Neuronal stem cell (in vitro differentiated cells): ENCODE data around the gene ERP27.

Experiments
- DNase-seq: peaks from one replicate; pipeline ENCODE4 v3.0.0-alpha.2; 2013; ENCODE audit warnings: low spot score
- H2AFZ ChIP-seq: one replicate; pipeline ENCODE4 v1.6.1; 2013; ENCODE audit warnings: mild to moderate bottlenecking, low read length, inconsistent platforms
- H2AK5ac ChIP-seq: 2 replicates; pipeline ENCODE4 v1.6.1; 2013; ENCODE audit warnings: low read depth, mild to moderate bottlenecking, inconsistent platforms, low read length, moderate library complexity, mixed read lengths
- H2BK120ac ChIP-seq: 2 replicates; pipeline ENCODE4 v1.6.1; 2013; ENCODE audit warnings: low read depth, mild to moderate bottlenecking, inconsistent platforms, low read length, moderate library complexity, mixed read lengths
- H2BK12ac ChIP-seq: one replicate; pipeline ENCODE4 v1.6.1; 2013; ENCODE audit warnings: low read length, inconsistent platforms
- H2BK15ac ChIP-seq: 2 replicates; pipeline ENCODE4 v1.6.1; 2013; ENCODE audit warnings: mild to moderate bottlenecking, low read length, inconsistent platforms, mixed read lengths
- H2BK5ac ChIP-seq: one replicate; pipeline ENCODE4 v1.6.1; 2013; ENCODE audit warnings: inconsistent platforms, mild to moderate bottlenecking, low read length, moderate library complexity
- H3K14ac ChIP-seq: one replicate; pipeline ENCODE4 v1.6.1; 2013; ENCODE audit warnings: low read length, inconsistent platforms
- H3K18ac ChIP-seq: 2 replicates; pipeline ENCODE4 v1.6.1; 2013; ENCODE audit warnings: low read length, inconsistent platforms
- H3K23ac ChIP-seq: 2 replicates; pipeline ENCODE4 v1.6.1; 2013; ENCODE audit warnings: low read depth, mild to moderate bottlenecking, mixed read lengths, low read length, inconsistent platforms; ENCODE audit not compliant: poor library complexity
- H3K27ac ChIP-seq: replicated peaks from 3 replicates; pipeline ENCODE4 v1.5.1; 2013; ENCODE audit warnings: low read length, inconsistent platforms
- H3K27me3 ChIP-seq, 3 experiments: 2 replicates each; pipeline ENCODE4 v1.6.1; 2013; ENCODE audit warnings: low read length in 3 of 3, mild to moderate bottlenecking in 2 of 3, inconsistent platforms in 1 of 3, low read depth in 1 of 3, mixed read lengths in 1 of 3, moderate library complexity in 1 of 3; ENCODE audit not compliant: control insufficient read depth in 3 of 3, insufficient read depth in 3 of 3
- H3K36me3 ChIP-seq, 2 donors: replicated peaks in 1 of 2; 2 replicates each; pipeline ENCODE4 v1.6.1; 2013; ENCODE audit warnings: low read length in 2 of 2; ENCODE audit not compliant: control insufficient read depth in 2 of 2, insufficient read depth in 2 of 2
- H3K4ac ChIP-seq: 2 replicates; pipeline ENCODE4 v1.6.1; 2013; ENCODE audit warnings: inconsistent platforms, mild to moderate bottlenecking, low read length, moderate library complexity
- H3K4me1 ChIP-seq, 2 donors: 1 replicate in 1 of 2; 2 replicates in 1 of 2; pipeline ENCODE4 v1.6.1; 2013; ENCODE audit warnings: low read length in 2 of 2, low read depth in 1 of 2; ENCODE audit not compliant: control insufficient read depth in 2 of 2, insufficient read depth in 1 of 2
- H3K4me2 ChIP-seq: one replicate; pipeline ENCODE4 v1.6.1; 2013; ENCODE audit warnings: mild to moderate bottlenecking, low read length, inconsistent platforms; ENCODE audit not compliant: insufficient read depth, poor library complexity, severe bottlenecking
- H3K4me3 ChIP-seq, 2 donors: 2 replicates each; pipeline ENCODE4 v1.5.1; 2013; ENCODE audit warnings: low read length in 2 of 2, mild to moderate bottlenecking in 2 of 2, inconsistent platforms in 1 of 2, moderate library complexity in 1 of 2
- H3K79me1 ChIP-seq: one replicate; pipeline ENCODE4 v1.6.1; 2013; ENCODE audit warnings: low read depth, mild to moderate bottlenecking, inconsistent platforms, low read length, moderate library complexity
- H3K9ac ChIP-seq: one replicate; pipeline ENCODE4 v1.6.1; 2013; ENCODE audit warnings: mild to moderate bottlenecking, low read depth, low read length, inconsistent platforms; ENCODE audit not compliant: poor library complexity
- H3K9me3 ChIP-seq, 2 donors: replicated peaks in 1 of 2; 2 replicates each; pipeline versions ENCODE3 to v1.6.1; 2013; ENCODE audit warnings: low read length in 2 of 2, mild to moderate bottlenecking in 2 of 2, inconsistent platforms in 1 of 2, low read depth in 1 of 2, mixed read lengths in 1 of 2, moderate library complexity in 1 of 2; ENCODE audit not compliant: control insufficient read depth in 2 of 2, insufficient read depth in 1 of 2
- H4K8ac ChIP-seq: one replicate; pipeline ENCODE4 v1.6.1; 2013; ENCODE audit warnings: low read depth, mild to moderate bottlenecking, inconsistent platforms, low read length, moderate library complexity
- H4K91ac ChIP-seq: one replicate; pipeline ENCODE4 v1.6.1; 2013; ENCODE audit warnings: low read length, low read depth, mild to moderate bottlenecking, inconsistent platforms; ENCODE audit not compliant: poor library complexity
- WGBS, 2 donors: extraction: QIAGEN DNeasy Blood & Tissue Kit; methylation state at CpG; one replicate each; pipeline ENCODE4 v1.1.7; 2013; ENCODE audit warnings: missing lambda C conversion rate in 2 of 2, mixed read lengths in 1 of 2; ENCODE audit not compliant: insufficient read length in 2 of 2, insufficient replicate concordance in 1 of 2; ENCODE audit errors: extremely low coverage in 2 of 2; 5-methylcytosine and 5-hydroxymethylcytosine counted together

Gene ERP27

GRCh38 chr12:14941369-14941768 lies 3.0 kb upstream of the ERP27 start:
- H3K27me3 ChIP-seq = no peaks in the 10 kb centered on the region
- H3K4me1 ChIP-seq = peaks cover 0 to 2% of the 10 kb centered on the region in 2 donors
- no peak overlapping the region for H3K23ac ChIP-seq

GRCh38 chr12:14937689-14938088 lies 648 bp downstream of the ERP27 start:
- Histone ChIP-seq H3K23ac (no peak overlapping the region), H3K36me3 (no peaks in the 10 kb centered on the region), H4K8ac (no peak overlapping the region), H3K9ac (no peak overlapping the region), H3K14ac (no peak overlapping the region), H3K27ac (no peak overlapping the region), H3K9me3 (peaks cover 0 to 2% of the 10 kb centered on the region in 2 donors), H2AFZ (no peak overlapping the region), H3K4ac (no peak overlapping the region), H3K4me3 (no peak overlapping the region), H2BK120ac (no peak overlapping the region), H2AK5ac (no peak overlapping the region), H2BK12ac (no peak overlapping the region), H3K27me3 (no peaks in the 10 kb centered on the region), H3K4me2 (no peak overlapping the region), H4K91ac (no peak overlapping the region), H2BK15ac (no peak overlapping the region), H3K4me1 (peaks cover 0 to 2% of the 10 kb centered on the region in 2 donors), H2BK5ac (no peak overlapping the region), H3K79me1 (no peaks in the 10 kb centered on the region), H3K18ac (no peak overlapping the region)
- DNase-seq = no peak
- WGBS, 2 donors = no CpG with 5 or more reads among the region's 1 CpG

More at GRCh38 chr12:14941369-14941768, 3.0 kb upstream of the ERP27 start:
- Histone ChIP-seq H3K4ac (no peak overlapping the region), H4K8ac (no peak overlapping the region), H3K27ac (no peak overlapping the region), H3K14ac (no peak overlapping the region), H2BK12ac (no peak overlapping the region), H3K9ac (no peak overlapping the region), H3K36me3 (no peaks in the 10 kb centered on the region), H2BK120ac (no peak overlapping the region), H2AFZ (no peak overlapping the region), H2BK5ac (no peak overlapping the region), H3K18ac (no peak overlapping the region), H3K79me1 (no peaks in the 10 kb centered on the region), H3K4me2 (no peak overlapping the region), H4K91ac (no peak overlapping the region), H3K9me3 (peaks cover 0 to 2% of the 10 kb centered on the region in 2 donors), H3K4me3 (no peak overlapping the region), H2BK15ac (no peak overlapping the region), H2AK5ac (no peak overlapping the region)
- DNase-seq = no peak
- no CpG with 5 or more reads among the region's 2 CpGs for WGBS, 2 donors

GRCh38 chr12:14937014-14937413 lies 1.3 kb downstream of the ERP27 start:
- Histone ChIP-seq H3K4ac (no peak overlapping the region), H3K36me3 (no peaks in the 10 kb centered on the region), H3K4me3 (no peak overlapping the region), H4K91ac (no peak overlapping the region), H2BK120ac (no peak overlapping the region), H3K9ac (no peak overlapping the region), H2BK12ac (no peak overlapping the region), H3K14ac (no peak overlapping the region), H3K4me1 (no peaks in the 10 kb centered on the region), H4K8ac (no peak overlapping the region), H3K9me3 (no peaks in the 10 kb centered on the region), H2BK15ac (no peak overlapping the region), H3K4me2 (no peak overlapping the region), H3K18ac (no peak overlapping the region), H2BK5ac (no peak overlapping the region), H3K23ac (no peak overlapping the region), H3K27me3 (no peaks in the 10 kb centered on the region), H3K27ac (no peak overlapping the region), H2AK5ac (no peak overlapping the region), H3K79me1 (no peaks in the 10 kb centered on the region), H2AFZ (no peak overlapping the region)
- no CpG with 5 or more reads among the region's 3 CpGs for WGBS, 2 donors
- DNase-seq = no peak

- Histone ChIP-seq H2AK5ac (no peak overlapping the region), H4K91ac (no peak overlapping the region), H3K27me3 (no peaks in the 10 kb centered on the region), H3K9ac (no peak overlapping the region), H4K8ac (no peak overlapping the region), H3K4me3 (no peak overlapping the region), H3K36me3 (no peaks in the 10 kb centered on the region), H3K4ac (no peak overlapping the region), H3K23ac (no peak overlapping the region), H3K14ac (no peak overlapping the region), H3K18ac (no peak overlapping the region), H2BK12ac (no peak overlapping the region), H2BK5ac (no peak overlapping the region), H3K4me1 (no peaks in the 10 kb centered on the region), H3K79me1 (no peaks in the 10 kb centered on the region), H2AFZ (no peak overlapping the region), H3K27ac (no peak overlapping the region), H2BK120ac (no peak overlapping the region), H2BK15ac (no peak overlapping the region), H3K9me3 (no peaks in the 10 kb centered on the region), H3K4me2 (no peak overlapping the region)
- no CpG with 5 or more reads among the region's 6 CpGs for WGBS, 2 donors
- DNase-seq = no peak
These were observed 2.0 kb downstream of the ERP27 start for GRCh38 chr12:14936224-14936861.
